CD8-positive, alpha-beta memory T cell (primary cell): ENCODE measurements around the gene ARV1. TPM values are rescaled to one million over a fixed set of nuclear protein-coding genes. Genes with fewer than 3 reads are reported as not detected.
"Not testable (repeated sequence)": the region's sequence is repeated elsewhere in the genome, so short reads cannot be mapped to it uniquely, and the experiment has no call there.

ENCODE experiments used
- CTCF ChIA-PET: fragments of 350-600 bp; sonication (Branson Sonifier 250); formaldehyde crosslinking; loops from one replicate; lab custom pipeline; 2021; ENCODE audit warnings: antibody characterized with exemption; lab: Charles Lee
- POLR2A ChIA-PET: fragments of 350-600 bp; sonication (Branson Sonifier 250); formaldehyde crosslinking; loops from one replicate; lab custom pipeline; 2021; ENCODE audit warnings: antibody characterized with exemption; lab: Charles Lee
- DNase-seq, 5 donors: peaks; one replicate each; pipeline versions ENCODE4 v3.0.0 to v3.0.0-alpha.2; 2020 to 2022; ENCODE audit warnings: mixed read lengths in 1 of 5
- H3K27ac ChIP-seq: one replicate; pipeline ENCODE4 v1.7.0; 2013; ENCODE audit warnings: low read depth, mild to moderate bottlenecking, low read length, moderate library complexity
- H3K27me3 ChIP-seq: 2 replicates; pipeline ENCODE4 v1.7.0; 2013; ENCODE audit warnings: low read length, mild to moderate bottlenecking; ENCODE audit not compliant: insufficient read depth, poor library complexity, severe bottlenecking
- H3K36me3 ChIP-seq: 2 replicates; pipeline ENCODE4 v1.7.0; 2013; ENCODE audit warnings: mild to moderate bottlenecking, low read length, moderate library complexity; ENCODE audit not compliant: insufficient read depth
- H3K4me1 ChIP-seq: 2 replicates; pipeline ENCODE4 v1.7.0; 2013; ENCODE audit warnings: mild to moderate bottlenecking, low read length, moderate library complexity; ENCODE audit not compliant: insufficient read depth
- H3K4me3 ChIP-seq: 2 replicates; pipeline ENCODE4 v1.7.0; 2013; ENCODE audit warnings: mild to moderate bottlenecking, low read length
- H3K9me3 ChIP-seq: 2 replicates; pipeline ENCODE4 v1.7.0; 2013; ENCODE audit warnings: mild to moderate bottlenecking, low read length
- H3K27ac Mint-ChIP-seq, 8 donors: one replicate each; pipeline ENCODE4 v1.8.0; 2020 to 2021; ENCODE audit warnings: mixed read lengths in 8 of 8, mild to moderate bottlenecking in 6 of 8, inconsistent platforms in 3 of 8, moderate library complexity in 3 of 8
- H3K27me3 Mint-ChIP-seq, 2 donors: one replicate each; pipeline ENCODE4 v1.8.0; 2020 to 2021; ENCODE audit warnings: mixed read lengths in 2 of 2, mild to moderate bottlenecking in 1 of 2, moderate library complexity in 1 of 2
- H3K36me3 Mint-ChIP-seq, 3 donors: one replicate each; pipeline ENCODE4 v1.8.0; 2020 to 2021; ENCODE audit warnings: mixed read lengths in 3 of 3, inconsistent platforms in 1 of 3, mild to moderate bottlenecking in 1 of 3
- H3K4me1 Mint-ChIP-seq, 3 donors: one replicate each; pipeline ENCODE4 v1.8.0; 2020 to 2021; ENCODE audit warnings: mixed read lengths in 3 of 3, inconsistent platforms in 1 of 3, mild to moderate bottlenecking in 1 of 3
- H3K4me3 Mint-ChIP-seq, 7 donors: one replicate each; pipeline ENCODE4 v1.8.0; 2020 to 2021; ENCODE audit warnings: mixed read lengths in 7 of 7, mild to moderate bottlenecking in 6 of 7, moderate library complexity in 4 of 7, inconsistent platforms in 2 of 7
- H3K9me3 Mint-ChIP-seq, 5 donors: one replicate each; pipeline ENCODE4 v1.8.0; 2020 to 2022; ENCODE audit warnings: mixed read lengths in 5 of 5, mild to moderate bottlenecking in 3 of 5, moderate library complexity in 2 of 5, inconsistent platforms in 1 of 5
- polyA plus RNA-seq: library from polyadenylated mRNA; unstranded; fragments of 300-500 nt; fragmentation: Illumina TruSeq; gene quantifications from one replicate; pipeline ENCODE4 v1.2.3, GENCODE V29; 2021
- total RNA-seq, 2 experiments: library from RNA; stranded (reverse); gene quantifications; one replicate each; pipeline ENCODE4 v1.2.3, GENCODE V29; 2021

ARV1 gene
- total and polyA plus RNA-seq, 3 experiments from 2014 or later, result 21.2 to 27.6 (median 21.4) TPM

- H3K4me3 Mint-ChIP-seq, H3K36me3 Mint-ChIP-seq, H3K27me3 ChIP-seq, H3K9me3 ChIP-seq, H3K9me3 Mint-ChIP-seq, H3K4me1 Mint-ChIP-seq, H3K4me1 ChIP-seq, H3K27ac Mint-ChIP-seq, H3K27me3 Mint-ChIP-seq, CTCF ChIA-PET, DNase-seq, H3K4me3 ChIP-seq, H3K27ac ChIP-seq, H3K36me3 ChIP-seq: not testable (repeated sequence)
- POLR2A ChIA-PET, result interaction anchor here (0.6 kb wide), 1 partner anchor 198 kb away, joined by 3 read pairs; no protein-coding TSS in a partner anchor
Observed at GRCh38 chr1:231029247-231029646, 50.4 kb downstream of the ARV1 start.

DNA sequence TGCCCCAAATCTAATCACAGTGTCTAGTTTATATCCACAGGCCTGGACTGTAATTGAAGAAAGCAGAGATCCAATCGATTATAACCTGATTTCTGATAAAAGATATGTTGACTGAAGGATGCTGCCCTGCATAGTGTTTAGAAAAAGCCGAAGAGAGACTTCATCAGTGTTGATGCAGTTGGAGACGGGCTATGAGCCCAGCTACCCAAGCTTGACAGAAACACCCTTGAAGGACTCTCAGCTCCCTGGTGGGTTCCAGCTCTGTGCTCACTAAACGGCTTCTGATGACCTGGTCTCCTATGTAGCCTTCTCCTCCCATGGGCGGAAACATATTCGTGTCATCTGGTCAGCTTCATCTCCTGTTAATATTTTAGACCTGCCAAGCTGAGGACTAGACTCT, 50.9 kb downstream of the ARV1 start:
- H3K4me1 ChIP-seq, result no peaks in the 10 kb centered on the region
- Mint-ChIP-seq H3K36me3 (peaks cover 0 to 1% (median 0%) of the 10 kb centered on the region in 3 donors), H3K9me3 (no peaks in the 10 kb centered on the region), H3K4me3 (no peak overlapping the region), H3K27ac (no peak overlapping the region), H3K4me1 (peaks cover 0 to 2% (median 0%) of the 10 kb centered on the region in 3 donors), H3K27me3 (no peaks in the 10 kb centered on the region)
- H3K27me3 ChIP-seq, result no peaks in the 10 kb centered on the region
- no peaks in the 10 kb centered on the region for H3K9me3 ChIP-seq
- no peak overlapping the region for H3K27ac ChIP-seq
- POLR2A ChIA-PET, result no interaction called here
- CTCF ChIA-PET, result no interaction called here
- H3K4me3 ChIP-seq, result no peak overlapping the region
- no peaks in the 10 kb centered on the region for H3K36me3 ChIP-seq
- no peak for DNase-seq

- Mint-ChIP-seq H3K4me3 (no peak overlapping the region), H3K9me3 (no peaks in the 10 kb centered on the region), H3K4me1 (peaks cover 16 to 25% (median 23%) of the 10 kb centered on the region in 3 donors), H3K36me3 (no peaks in the 10 kb centered on the region), H3K27ac (no peak overlapping the region), H3K27me3 (peaks cover 0 to 3% of the 10 kb centered on the region in 2 donors)
- Histone ChIP-seq H3K36me3 (no peaks in the 10 kb centered on the region), H3K4me3 (no peak overlapping the region), H3K9me3 (no peaks in the 10 kb centered on the region), H3K4me1 (peaks cover 11% of the 10 kb centered on the region), H3K27ac (no peak overlapping the region), H3K27me3 (no peaks in the 10 kb centered on the region)
- POLR2A ChIA-PET, result no interaction called here
- no peak for DNase-seq
- CTCF ChIA-PET, result no interaction called here
Observed at GRCh38 chr1:231032963-231033362, 54.1 kb downstream of the ARV1 start.

DNA sequence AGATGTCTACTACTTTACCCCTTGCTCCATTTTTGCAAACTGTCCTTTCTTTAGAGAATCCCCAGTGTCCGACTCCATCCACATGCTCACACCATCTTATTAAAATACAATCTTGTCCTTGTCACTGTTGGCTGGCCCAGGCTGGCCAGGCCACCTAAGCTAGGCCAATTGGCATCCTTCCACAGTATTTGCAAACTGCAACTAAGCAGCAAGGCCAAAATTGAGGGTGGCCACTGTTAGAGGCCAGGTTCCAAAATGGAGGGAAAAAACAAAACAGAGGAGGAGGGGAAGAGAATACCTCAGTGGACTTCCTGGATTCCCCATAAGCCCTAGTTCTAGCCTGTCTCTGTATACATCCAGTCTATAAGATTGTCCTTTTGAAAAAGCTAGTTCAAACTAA, 56.9 kb downstream of the ARV1 start:
- POLR2A ChIA-PET, result no interaction called here
- Mint-ChIP-seq H3K4me3 (peak overlapping the region in 1 of 7 donors; percentile 53), H3K27ac (no peak overlapping the region), H3K36me3 (no peaks in the 10 kb centered on the region), H3K27me3 (peaks cover 0 to 3% of the 10 kb centered on the region in 2 donors), H3K9me3 (no peaks in the 10 kb centered on the region), H3K4me1 (peaks cover 21 to 34% (median 33%) of the 10 kb centered on the region in 3 donors)
- H3K27me3 ChIP-seq, result no peaks in the 10 kb centered on the region
- no peaks in the 10 kb centered on the region for H3K36me3 ChIP-seq
- H3K4me3 ChIP-seq, result no peak overlapping the region
- no peak overlapping the region for H3K27ac ChIP-seq
- peaks cover 25% of the 10 kb centered on the region for H3K4me1 ChIP-seq
- DNase-seq, result no peak
- H3K9me3 ChIP-seq, result no peaks in the 10 kb centered on the region
- CTCF ChIA-PET, result no interaction called here

DNA sequence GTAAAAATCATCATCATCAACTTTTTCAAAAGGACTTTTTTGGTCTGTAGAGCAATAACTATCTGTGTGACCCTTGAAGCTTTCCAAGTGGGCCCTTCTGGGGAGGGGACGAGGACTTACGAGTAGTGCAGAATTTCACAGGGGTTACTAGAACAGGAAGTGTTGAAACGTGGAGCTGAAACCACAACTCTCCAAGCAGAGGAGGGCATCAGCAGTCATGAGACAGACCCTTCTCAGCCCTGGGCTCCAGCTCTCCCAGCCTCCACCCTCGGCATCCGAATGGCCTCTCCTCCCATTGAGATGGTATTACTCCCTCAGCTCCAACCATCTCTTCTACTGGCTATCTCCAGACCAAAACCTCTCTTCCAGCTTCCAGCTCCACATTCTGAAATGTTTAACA, 57.5 kb downstream of the ARV1 start:
- ChIA-PET POLR2A (no interaction called here), CTCF (interaction anchor here (1.0 kb wide), 1 partner anchor 12 kb away, joined by 3 read pairs; no protein-coding TSS in a partner anchor)
- no peaks in the 10 kb centered on the region for H3K27me3 ChIP-seq
- H3K27ac Mint-ChIP-seq, result no peak overlapping the region
- H3K4me3 ChIP-seq, result no peak overlapping the region
- H3K4me3 Mint-ChIP-seq, result peak overlapping the region in 2 of 7 donors; percentile 7 to 53
- H3K36me3 Mint-ChIP-seq, result peaks cover 0 to 2% (median 0%) of the 10 kb centered on the region in 3 donors
- no peaks in the 10 kb centered on the region for H3K9me3 ChIP-seq
- no peak overlapping the region for H3K27ac ChIP-seq
- H3K27me3 Mint-ChIP-seq, result peaks cover 0 to 3% of the 10 kb centered on the region in 2 donors
- no peaks in the 10 kb centered on the region for H3K9me3 Mint-ChIP-seq
- peaks cover 24 to 38% (median 36%) of the 10 kb centered on the region in 3 donors for H3K4me1 Mint-ChIP-seq
- H3K4me1 ChIP-seq, result peaks cover 29% of the 10 kb centered on the region
- H3K36me3 ChIP-seq, result no peaks in the 10 kb centered on the region
- DNase-seq, result no peak

DNA sequence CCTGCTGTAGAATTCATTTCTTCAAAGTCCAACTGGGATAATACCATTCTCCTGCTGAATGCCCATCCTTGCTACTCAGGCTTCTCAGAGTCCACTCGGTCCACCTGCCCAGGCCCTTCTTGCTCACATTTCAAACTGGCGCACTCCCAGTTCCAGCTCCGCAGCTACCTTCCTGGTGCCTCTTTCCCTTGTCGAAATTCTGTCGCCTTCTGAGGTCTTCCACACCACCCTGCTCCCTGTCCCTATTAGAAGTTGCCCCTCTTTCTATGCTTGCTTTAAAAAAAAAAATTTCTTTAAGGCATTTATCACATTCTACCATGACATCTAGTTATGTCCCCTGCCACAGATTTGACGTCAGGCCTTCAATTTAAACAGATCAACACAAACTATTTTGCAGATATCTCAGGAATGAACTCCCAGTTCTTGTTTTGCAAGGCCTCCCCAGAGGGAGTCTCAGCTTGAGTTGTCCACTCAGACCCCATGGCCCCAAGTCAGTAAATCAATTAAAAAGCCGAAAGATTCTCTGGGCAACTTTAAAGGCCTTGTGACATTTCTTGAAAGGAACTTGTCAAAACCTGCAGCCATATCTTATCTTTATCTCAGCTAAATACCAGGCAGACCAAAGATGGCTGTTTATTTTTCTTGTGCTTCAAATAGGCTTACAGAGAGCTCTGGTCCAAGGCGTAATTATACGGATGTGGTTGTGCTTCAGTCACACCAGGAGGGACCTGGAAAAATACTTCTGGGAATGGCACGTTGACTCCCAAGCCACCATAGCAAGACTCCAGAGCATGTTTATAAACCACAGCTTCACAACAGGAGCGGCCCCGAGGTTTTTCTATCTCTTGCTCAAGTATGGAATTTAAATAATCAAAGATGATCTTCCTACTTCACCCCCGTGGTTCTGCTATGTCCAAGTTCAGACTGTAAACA, 59.0 kb downstream of the ARV1 start:
- ChIA-PET CTCF (no interaction called here), POLR2A (no interaction called here)
- H3K27ac ChIP-seq, result no peak overlapping the region
- no peaks in the 10 kb centered on the region for H3K9me3 ChIP-seq
- DNase-seq, result no peak
- Mint-ChIP-seq H3K27ac (no peak overlapping the region), H3K9me3 (no peaks in the 10 kb centered on the region), H3K27me3 (peaks cover 0 to 3% of the 10 kb centered on the region in 2 donors), H3K4me1 (peaks cover 25 to 39% (median 37%) of the 10 kb centered on the region in 3 donors), H3K36me3 (peaks cover 0 to 2% (median 0%) of the 10 kb centered on the region in 3 donors), H3K4me3 (peak overlapping the region in 5 of 7 donors; percentile 17 to 81 (median 61))
- no peaks in the 10 kb centered on the region for H3K36me3 ChIP-seq
- peaks cover 29% of the 10 kb centered on the region for H3K4me1 ChIP-seq
- no peaks in the 10 kb centered on the region for H3K27me3 ChIP-seq
- H3K4me3 ChIP-seq, result no peak overlapping the region

GRCh38 chr1:231039161-231040018, 60.5 kb downstream of the ARV1 start:
- Histone ChIP-seq H3K27me3 (no peaks in the 10 kb centered on the region), H3K27ac (no peak overlapping the region), H3K36me3 (no peaks in the 10 kb centered on the region), H3K4me3 (peak overlapping the region; percentile 67), H3K4me1 (peaks cover 29% of the 10 kb centered on the region), H3K9me3 (no peaks in the 10 kb centered on the region)
- peaks cover 0 to 2% (median 0%) of the 10 kb centered on the region in 3 donors for H3K36me3 Mint-ChIP-seq
- peak overlapping the region; percentile 61 to 87 (median 81) for H3K4me3 Mint-ChIP-seq
- POLR2A ChIA-PET, result interaction anchor here (1.7 kb wide), 1 partner anchor 61 kb away, joined by 9 read pairs; the partner anchor contains the start of genes ARV1 and TTC13
- CTCF ChIA-PET, result interaction anchor here (1.4 kb wide), 1 partner anchor 60 kb away, joined by 6 read pairs; the partner anchor contains the start of genes ARV1 and TTC13
- peaks cover 0 to 3% of the 10 kb centered on the region in 2 donors for H3K27me3 Mint-ChIP-seq
- peaks cover 0 to under 1% (median 0%) of the 10 kb centered on the region in 5 donors for H3K9me3 Mint-ChIP-seq
- peak; percentile 10 to 51 (median 19) for DNase-seq
- peaks cover 25 to 39% (median 37%) of the 10 kb centered on the region in 3 donors for H3K4me1 Mint-ChIP-seq
- H3K27ac Mint-ChIP-seq, result peak overlapping the region in 4 of 8 donors; percentile 51 to 70 (median 60)
